Stimulated activated CD4-positive, alpha-beta T cell treated with anti-CD3 and anti-CD28 coated beads, Interleukin-12 subunit alpha, Interleukin-12 subunit beta, amount 100 ng/mL, for 48 hours (primary cell): ENCODE measurements around the gene FAS.

Source experiments
- DNase-seq, 3 donors: peaks; one replicate each; pipeline ENCODE4 v3.0.0-alpha.2; 2020; ENCODE audit warnings: low read depth in 2 of 3, low spot score in 1 of 3

The FAS gene

DNA sequence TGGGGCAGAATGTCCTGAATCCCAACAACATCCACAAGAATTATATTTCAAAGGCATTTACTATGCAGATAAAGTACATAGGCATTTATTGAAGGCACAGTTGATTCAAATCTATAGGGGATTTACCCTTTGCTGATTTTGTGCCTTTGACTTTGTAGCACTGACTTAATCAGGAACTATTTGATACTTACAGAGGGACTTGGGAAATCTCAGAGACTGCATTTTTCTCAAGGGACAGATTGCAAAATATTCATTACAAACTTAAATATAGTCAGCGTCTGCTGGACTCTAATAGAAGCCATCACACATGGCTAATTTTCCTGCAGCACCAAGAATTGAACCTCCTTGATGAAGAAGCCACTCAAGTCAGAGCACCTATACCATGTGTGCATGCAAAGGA lies 44.9 kb downstream of the FAS start:
- DNase-seq, result no peak

DNA sequence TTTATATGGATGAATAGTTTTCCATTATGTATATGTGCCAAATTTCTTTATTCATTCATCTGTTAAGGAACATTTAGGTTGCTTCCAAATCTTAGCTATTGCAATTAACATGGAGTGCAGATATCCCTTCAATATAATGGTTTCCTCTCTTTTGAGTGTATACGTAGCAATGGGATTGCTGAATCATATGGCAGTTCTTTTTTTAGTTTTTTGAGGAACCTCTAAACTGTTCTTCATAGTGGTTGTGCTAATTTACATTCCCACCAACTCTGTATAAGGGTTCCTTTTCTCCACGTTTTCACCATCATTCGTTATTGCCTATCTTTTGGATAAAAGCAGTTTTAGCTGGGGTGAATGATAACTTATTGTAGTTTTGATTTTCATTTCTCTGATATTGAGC lies 46.5 kb downstream of the FAS start:
- DNase-seq, result no peak

DNA sequence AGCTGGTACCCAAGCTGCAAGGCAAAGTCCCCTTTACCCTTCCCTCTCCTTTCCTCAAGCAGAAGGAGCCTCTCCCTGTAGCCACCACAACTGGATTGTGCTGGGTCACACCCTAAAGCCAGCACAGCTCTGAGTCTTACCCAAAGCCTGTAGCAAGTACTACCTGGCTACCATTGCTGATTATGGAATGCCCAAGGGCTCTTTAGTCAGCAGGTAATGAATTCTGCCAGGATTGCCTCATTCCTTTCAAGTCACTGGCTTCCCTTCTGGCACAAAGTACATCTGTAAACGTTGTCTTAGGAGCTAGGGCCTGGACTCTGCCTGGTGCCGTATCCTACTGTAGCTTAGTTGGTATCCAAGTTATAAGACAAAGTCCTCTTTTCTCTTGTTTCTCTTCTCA lies 52.0 kb downstream of the FAS start:
- DNase-seq, result no peak

DNA sequence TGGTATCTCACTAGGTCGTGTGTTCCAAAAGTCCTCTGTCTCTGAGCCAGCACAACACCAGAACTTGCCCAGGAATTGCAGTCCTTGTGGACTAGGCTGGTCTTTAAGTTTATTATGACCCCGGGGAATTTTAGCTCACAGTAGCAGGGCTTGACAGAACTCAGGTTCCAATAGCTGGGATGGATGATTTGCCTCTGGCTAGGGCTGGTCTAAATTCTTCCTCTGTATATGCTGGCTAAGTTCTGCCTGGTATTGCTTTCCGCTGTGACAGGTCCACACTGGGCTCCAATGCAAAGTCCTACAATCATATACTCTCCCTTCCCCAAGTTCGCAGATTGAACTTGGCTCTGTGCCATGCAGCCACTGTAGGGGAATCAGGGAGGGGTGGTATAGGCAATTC lies 52.5 kb downstream of the FAS start:
- no peak for DNase-seq

DNA sequence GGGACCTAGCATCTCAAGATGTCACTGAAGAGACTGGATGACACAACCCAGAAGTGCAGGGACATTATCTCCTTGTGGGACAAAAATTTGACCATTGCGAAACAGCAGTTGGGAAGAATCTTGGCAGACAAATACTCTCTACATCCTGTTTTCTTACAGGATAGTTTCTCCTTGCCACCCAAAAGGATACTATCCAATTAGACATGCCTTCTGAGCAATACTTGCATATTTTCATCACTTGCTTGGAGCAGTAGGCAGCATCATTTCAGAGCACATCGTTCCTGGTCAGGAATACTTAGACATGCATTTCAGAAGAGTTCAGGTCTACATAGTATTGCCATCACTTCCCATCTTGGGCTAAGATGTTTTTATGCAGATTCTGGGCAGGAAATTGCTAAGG lies 56.8 kb downstream of the FAS start:
- no peak for DNase-seq

DNA sequence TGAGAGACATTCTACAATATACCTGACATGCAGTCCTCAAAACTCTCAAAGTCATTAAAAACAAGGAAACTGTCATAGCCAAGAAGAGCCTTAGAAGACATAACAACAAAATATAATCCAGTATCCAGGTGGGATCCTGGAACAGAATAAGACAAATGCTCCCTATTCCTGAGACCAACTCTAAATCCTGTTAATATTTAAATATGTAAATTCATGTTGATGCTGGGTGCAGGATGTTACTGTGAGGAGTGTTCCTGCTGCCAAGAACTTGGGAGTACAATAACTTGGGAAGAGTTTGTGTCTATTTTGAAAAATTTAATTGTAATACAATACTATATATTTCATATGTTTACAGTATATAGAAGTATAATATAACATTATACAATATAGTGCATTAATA lies 61.0 kb downstream of the FAS start:
- no peak for DNase-seq

DNA sequence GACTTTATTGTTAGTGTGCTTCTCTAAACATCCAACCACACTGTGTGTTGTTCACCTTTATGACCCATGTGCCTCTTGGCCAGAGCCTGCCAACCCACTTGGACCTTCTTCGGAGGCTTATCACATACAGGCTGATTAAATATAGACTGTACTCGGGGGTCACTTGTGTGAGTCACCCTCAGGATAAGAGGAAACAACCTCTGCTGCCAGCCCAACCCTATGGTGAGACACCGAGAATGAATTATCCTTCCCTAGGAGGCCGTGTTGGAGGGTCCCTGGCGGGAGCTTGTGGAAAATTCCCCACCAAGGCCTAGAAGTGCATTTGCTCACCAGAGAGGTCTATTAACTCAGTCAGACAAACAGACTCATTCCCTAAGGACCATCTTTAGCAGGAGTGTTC lies 63.0 kb downstream of the FAS start:
- no peak for DNase-seq

DNA sequence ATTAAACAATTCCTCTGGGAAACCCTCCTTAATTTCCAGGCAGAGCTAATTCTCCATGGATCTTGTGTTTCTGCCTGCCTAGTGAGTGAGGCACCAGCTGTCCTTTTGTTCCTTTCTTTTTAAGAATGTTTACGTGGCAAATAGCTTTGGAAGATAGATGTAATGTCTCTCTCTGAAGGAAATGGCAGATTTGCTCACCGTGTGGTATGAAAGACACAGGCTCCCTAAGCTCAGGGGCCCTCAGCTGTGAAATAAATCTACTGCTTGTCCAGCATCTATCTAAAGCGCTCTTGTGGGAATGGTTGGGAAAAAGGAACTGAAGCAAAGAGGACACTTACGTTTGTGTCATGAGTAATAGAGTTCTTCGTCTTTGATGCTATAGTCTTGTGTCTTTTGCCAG lies 64.6 kb downstream of the FAS start:
- DNase-seq, result no peak

DNA sequence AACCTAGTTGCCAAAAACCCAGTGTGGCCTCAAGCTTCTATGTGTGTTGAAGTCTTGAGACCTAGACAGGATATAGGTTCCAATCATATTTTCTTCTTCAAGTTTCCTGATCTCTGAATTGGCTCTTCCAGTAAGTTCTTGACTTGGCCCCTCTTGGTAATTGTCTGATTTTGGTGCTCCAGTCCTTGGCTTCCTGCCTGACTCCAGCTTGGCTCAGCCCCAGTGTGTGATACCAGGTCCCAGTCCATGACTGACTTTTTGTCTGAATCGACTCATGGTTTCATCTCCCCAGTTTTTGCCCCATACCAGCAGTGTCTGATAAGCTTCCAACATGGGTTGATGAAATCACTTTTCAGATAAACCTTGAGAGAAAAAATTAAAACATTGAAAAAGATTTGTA lies 72.3 kb downstream of the FAS start:
- DNase-seq, result no peak

DNA sequence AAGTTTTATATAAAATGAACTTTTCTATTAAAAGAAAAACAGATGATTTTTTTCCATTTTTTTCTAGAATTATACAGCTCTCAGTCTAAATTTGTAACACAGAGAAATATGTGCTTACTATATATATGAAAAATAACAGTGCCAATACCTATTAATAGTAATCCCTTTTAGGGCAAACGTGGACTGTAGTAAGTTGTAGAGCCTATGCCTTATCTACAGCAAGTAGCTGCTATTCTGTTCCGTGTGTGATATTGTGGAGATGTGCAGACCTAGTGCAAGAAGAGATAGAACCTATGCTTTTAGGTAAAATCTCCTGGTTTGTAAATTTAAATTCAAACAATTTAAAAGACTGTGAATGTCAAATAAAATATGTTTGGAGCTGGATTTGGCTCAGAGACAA lies 72.9 kb downstream of the FAS start:
- no peak for DNase-seq

DNA sequence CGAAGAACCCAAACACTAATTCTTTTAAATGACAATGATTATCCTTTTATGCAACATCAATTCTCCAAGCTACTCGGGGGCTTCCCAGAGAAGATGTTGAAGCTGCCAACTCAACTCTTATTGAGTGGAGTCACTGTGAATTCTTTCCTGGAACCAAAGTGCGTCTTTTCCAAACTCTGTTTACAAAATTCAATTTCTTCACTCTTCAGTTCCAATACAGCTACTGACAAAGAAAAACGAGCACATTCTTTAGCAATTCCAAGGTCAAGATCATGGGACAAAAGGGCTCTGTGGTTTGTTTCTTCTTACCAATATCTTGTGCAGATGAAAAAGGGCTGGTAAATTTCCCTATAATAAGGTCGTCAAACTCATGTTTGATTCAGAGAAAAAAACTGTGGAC lies 74.2 kb downstream of the FAS start:
- no peak for DNase-seq
